Measurements from ENCODE around the gene GP1BB.

DNA sequence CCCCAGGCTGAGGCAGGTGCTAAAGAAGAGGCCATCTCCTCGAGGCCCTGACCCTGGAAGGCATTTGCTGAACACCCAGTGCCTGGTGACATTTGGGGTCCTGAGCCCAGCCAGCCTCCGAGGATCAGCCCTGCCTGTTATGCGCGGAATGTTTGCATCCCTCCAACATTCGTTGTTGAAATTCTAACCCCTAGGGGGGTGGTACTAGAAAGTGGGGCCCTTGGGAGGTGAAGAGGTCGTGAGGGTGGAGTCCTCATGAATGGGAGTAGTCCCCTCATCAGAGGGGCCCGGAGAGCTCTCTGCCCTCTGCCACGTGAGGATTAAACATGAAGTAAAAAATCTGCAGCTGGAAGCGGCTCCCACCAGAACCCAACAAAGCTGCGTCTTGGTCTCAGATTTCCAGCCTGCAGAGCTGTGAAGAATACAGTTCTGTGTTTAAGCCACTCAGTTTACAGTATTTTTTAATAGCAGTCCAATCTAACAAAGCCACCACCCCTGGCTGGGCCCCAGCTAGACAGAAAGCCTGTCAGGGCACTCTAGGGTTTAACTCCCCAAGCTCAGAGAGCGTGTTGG is 44.3 kb upstream of the GP1BB start:
- TF ChIP-seq, protein P1, sequence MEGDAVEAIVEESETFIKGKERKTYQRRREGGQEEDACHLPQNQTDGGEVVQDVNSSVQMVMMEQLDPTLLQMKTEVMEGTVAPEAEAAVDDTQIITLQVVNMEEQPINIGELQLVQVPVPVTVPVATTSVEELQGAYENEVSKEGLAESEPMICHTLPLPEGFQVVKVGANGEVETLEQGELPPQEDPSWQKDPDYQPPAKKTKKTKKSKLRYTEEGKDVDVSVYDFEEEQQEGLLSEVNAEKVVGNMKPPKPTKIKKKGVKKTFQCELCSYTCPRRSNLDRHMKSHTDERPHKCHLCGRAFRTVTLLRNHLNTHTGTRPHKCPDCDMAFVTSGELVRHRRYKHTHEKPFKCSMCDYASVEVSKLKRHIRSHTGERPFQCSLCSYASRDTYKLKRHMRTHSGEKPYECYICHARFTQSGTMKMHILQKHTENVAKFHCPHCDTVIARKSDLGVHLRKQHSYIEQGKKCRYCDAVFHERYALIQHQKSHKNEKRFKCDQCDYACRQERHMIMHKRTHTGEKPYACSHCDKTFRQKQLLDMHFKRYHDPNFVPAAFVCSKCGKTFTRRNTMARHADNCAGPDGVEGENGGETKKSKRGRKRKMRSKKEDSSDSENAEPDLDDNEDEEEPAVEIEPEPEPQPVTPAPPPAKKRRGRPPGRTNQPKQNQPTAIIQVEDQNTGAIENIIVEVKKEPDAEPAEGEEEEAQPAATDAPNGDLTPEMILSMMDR (IDR thresholded peaks at IDR 0.05; ENCODE audit: low read depth, low read length): no peak
- TF ChIP-seq EZH2phosphoT487 (IDR thresholded peaks at IDR 0.05; ENCODE audit: low read depth): no peak

Measured in OCI-LY3 (cell line).